ENCODE results near the gene RTN3.

Gene RTN3

GRCh38 chr11:63698976-63699733 is 17.9 kb downstream of the RTN3 start:
- no peak for TF ChIP-seq POLR2A (IDR thresholded peaks at IDR 0.05; ENCODE audit: low read depth, low read length)
- FAIRE-seq (no peak), DNase-seq (ENCODE audit: insufficient read length, low spot score) (no peak)

- no peak for DNase-seq (ENCODE audit: insufficient read length, low spot score)
- TF ChIP-seq POLR2A (IDR thresholded peaks at IDR 0.05; ENCODE audit: low read depth, low read length): no peak
- no peak for FAIRE-seq
Measured at GRCh38 chr11:63699896-63700295, 18.6 kb downstream of the RTN3 start.

- FAIRE-seq (peak; percentile 53), DNase-seq (ENCODE audit: insufficient read length, low spot score) (no peak)
- no peak for TF ChIP-seq POLR2A (IDR thresholded peaks at IDR 0.05; ENCODE audit: low read depth, low read length)
Measured at GRCh38 chr11:63705526-63705925, 24.2 kb downstream of the RTN3 start.

GRCh38 chr11:63708764-63709163 is 27.5 kb downstream of the RTN3 start:
- FAIRE-seq (peak; percentile 60), DNase-seq (ENCODE audit: insufficient read length, low spot score) (no peak)
- TF ChIP-seq POLR2A (IDR thresholded peaks at IDR 0.05; ENCODE audit: low read depth, low read length): no peak

- no peak for TF ChIP-seq POLR2A (IDR thresholded peaks at IDR 0.05; ENCODE audit: low read depth, low read length)
- no peak for DNase-seq (ENCODE audit: insufficient read length, low spot score)
- peak; percentile 69 for FAIRE-seq
Measured at GRCh38 chr11:63709336-63709884, 28.1 kb downstream of the RTN3 start.

GRCh38 chr11:63710476-63711217 is 29.3 kb downstream of the RTN3 start:
- no peak for TF ChIP-seq POLR2A (IDR thresholded peaks at IDR 0.05; ENCODE audit: low read depth, low read length)
- DNase-seq (ENCODE audit: insufficient read length, low spot score) (no peak), FAIRE-seq (peak; percentile 20)

- no peak for TF ChIP-seq POLR2A (IDR thresholded peaks at IDR 0.05; ENCODE audit: low read depth, low read length)
- FAIRE-seq (no peak), DNase-seq (ENCODE audit: insufficient read length, low spot score) (no peak)
Measured at GRCh38 chr11:63711838-63712237, 30.5 kb downstream of the RTN3 start.

GRCh38 chr11:63713766-63714165 is 32.5 kb downstream of the RTN3 start:
- no peak for TF ChIP-seq POLR2A (IDR thresholded peaks at IDR 0.05; ENCODE audit: low read depth, low read length)
- DNase-seq (ENCODE audit: insufficient read length, low spot score) (no peak), FAIRE-seq (no peak)

GRCh38 chr11:63716046-63716445 is 34.7 kb downstream of the RTN3 start:
- FAIRE-seq: no peak
- no peak for TF ChIP-seq POLR2A (IDR thresholded peaks at IDR 0.05; ENCODE audit: low read depth, low read length)

GRCh38 chr11:63719001-63719400 is 37.7 kb downstream of the RTN3 start:
- FAIRE-seq (peak; percentile 23), DNase-seq (ENCODE audit: insufficient read length, low spot score) (no peak)
- no peak for TF ChIP-seq POLR2A (IDR thresholded peaks at IDR 0.05; ENCODE audit: low read depth, low read length)

More at GRCh38 chr11:63716046-63716445, 34.7 kb downstream of the RTN3 start:
- DNase-seq (ENCODE audit: insufficient read length, low spot score): no peak

GRCh38 chr11:63719987-63720386 is 38.7 kb downstream of the RTN3 start:
- TF ChIP-seq POLR2A (IDR thresholded peaks at IDR 0.05; ENCODE audit: low read depth, low read length): no peak
- FAIRE-seq: peak; percentile 91
- DNase-seq (ENCODE audit: insufficient read length, low spot score): no peak

- no peak for TF ChIP-seq POLR2A (IDR thresholded peaks at IDR 0.05; ENCODE audit: low read depth, low read length)
- FAIRE-seq (peak; percentile 30), DNase-seq (ENCODE audit: insufficient read length, low spot score) (no peak)
Measured at GRCh38 chr11:63720611-63721010, 39.3 kb downstream of the RTN3 start.

- FAIRE-seq (no peak), DNase-seq (ENCODE audit: insufficient read length, low spot score) (no peak)
- no peak for TF ChIP-seq POLR2A (IDR thresholded peaks at IDR 0.05; ENCODE audit: low read depth, low read length)
Measured at GRCh38 chr11:63729326-63729725, 48.0 kb downstream of the RTN3 start.

- TF ChIP-seq POLR2A (IDR thresholded peaks at IDR 0.05; ENCODE audit: low read depth, low read length): no peak
- DNase-seq (ENCODE audit: insufficient read length, low spot score) (no peak), FAIRE-seq (no peak)
Measured at GRCh38 chr11:63736864-63737263, 55.6 kb downstream of the RTN3 start.

All from H54 (cell line).